ENCODE measurements around the gene SLC25A41.
"Not testable (repeated sequence)": the region's sequence is repeated elsewhere in the genome, so short reads cannot be mapped to it uniquely, and the experiment has no call there.

SLC25A41 gene

DNA sequence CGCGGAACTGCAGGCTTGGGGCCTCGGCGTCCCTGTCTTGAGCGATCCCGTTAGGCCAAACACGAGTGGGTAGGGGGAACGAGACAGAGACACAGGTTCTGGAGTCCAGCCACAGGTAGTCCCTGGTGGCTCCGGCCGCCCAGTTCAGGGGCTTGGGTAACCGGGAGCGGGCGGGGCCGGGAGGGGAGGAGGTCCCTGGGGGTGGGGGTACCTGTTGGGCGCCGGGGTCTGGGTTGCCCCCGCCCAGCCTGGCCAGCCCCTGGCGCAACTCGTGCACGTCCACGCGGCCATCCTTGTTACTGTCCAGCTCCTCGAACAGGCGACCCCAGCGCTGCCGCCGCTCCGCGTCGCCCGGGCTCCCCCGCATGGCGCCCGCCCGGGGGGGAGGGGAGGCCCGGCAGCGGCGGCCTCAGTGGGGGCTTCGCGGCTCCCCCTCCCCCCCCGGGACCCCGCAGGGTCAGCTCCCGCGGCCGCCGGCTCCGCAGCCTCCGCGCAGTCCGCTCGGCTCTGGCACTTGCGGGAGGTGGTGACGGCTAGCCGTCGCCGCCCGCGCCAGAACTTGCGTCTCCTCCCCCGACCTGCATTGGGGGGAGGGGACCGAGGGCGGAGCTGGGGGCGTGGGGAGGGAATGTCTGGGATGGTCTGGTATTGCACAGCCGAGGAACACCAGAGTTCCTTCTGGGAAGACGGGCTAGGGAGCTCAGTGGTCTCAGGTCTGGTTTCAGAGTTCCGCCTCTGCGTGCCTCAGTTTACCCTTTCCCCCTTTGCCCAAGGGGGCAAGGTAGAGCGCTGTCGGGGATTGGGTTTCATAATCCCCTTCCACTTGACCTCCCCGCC lies 25.9 kb upstream of the SLC25A41 start, which contains the start of gene SLC25A23:
Gene SLC25A23 (minus strand): TSS at position 531 of the 837 bp plus-strand sequence. CDS start 164 bp downstream, at position 367.
- peak; percentile 80 for DNase-seq

DNA sequence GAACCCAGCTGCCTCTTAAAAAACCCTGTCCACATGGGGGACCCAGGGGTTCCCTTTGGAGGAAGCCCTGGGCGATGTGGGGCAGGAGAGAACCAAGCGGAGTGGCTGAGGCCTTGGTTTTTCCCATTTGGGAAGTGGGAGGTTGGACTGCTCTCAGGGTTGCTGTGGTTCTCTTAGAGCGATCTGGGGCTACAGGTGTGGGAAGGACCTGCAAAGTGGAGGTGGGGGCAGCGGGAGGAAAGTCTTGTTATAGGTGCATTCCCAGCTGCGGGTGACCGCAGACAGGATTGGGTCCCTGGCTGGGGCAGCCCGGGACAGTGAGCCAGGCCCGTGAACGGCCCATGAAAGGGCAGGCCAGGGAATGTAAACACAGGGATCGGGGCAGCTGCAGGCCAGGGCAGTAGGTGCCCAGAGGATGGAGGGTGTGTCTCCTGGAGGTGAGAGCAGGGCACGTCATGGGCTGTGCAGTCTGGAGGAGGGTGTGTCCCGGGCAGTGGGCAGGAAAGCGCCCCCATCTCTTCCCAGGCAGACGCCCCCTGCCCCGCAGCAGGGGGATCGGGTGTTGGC lies 25.2 kb upstream of the SLC25A41 start:
- no peak for DNase-seq

DNA sequence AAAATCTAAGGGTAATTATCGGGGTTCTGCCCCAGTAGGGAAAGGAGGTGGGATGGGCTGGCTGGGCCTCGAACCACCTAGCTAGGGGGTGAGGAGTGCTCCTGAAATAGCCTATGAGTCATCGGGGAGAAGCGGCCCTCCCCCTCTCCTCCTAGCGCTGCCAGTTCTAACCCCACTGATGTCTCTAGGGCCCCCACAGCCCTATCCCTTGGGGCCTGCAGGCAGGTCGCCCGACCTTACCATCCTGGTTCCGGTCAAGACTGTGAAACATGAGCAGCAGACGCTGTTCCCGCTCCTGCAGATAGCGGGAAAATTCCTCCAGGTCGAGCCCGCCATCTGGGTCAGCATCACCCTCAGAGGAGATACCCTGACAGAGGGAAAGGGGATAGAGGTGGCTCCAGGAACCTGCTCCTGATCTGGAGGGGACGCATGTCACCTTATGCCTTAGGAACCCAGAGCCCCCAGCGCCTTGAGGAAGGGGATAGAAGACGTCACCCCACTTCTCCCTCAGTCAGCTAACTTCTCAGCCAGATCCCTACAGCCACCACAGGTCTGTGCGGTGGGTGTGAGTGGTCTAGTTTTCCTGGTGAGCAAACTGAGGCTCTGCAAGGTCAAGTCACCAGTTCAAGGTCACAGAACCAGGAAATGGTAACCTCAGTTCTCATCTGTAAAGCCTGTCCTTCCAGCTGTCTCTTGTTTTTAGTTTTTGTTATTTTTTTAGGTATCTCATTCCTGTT lies 24.6 kb upstream of the SLC25A41 start:
- peak; percentile 25 for DNase-seq

DNA sequence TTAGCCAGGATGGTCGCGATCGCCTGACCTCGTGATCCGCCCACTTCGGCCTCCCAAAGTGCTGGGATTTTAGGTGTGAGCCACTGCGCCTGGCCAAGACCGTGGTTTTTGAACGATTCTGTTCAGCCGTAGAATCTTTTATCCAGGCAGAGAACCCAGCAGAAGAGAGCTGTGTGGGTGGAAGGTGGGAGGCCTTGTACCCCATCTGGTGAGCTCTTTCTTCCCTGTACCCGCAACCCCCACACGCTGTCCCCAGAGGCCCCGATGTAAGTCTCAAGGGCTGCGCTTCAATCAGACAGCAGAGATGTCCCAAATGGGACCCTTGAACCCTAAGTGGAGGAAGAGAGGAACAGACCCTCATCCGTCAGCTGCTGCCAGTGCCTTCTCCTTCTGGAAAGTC lies 22.4 kb upstream of the SLC25A41 start:
- DNase-seq: no peak

DNA sequence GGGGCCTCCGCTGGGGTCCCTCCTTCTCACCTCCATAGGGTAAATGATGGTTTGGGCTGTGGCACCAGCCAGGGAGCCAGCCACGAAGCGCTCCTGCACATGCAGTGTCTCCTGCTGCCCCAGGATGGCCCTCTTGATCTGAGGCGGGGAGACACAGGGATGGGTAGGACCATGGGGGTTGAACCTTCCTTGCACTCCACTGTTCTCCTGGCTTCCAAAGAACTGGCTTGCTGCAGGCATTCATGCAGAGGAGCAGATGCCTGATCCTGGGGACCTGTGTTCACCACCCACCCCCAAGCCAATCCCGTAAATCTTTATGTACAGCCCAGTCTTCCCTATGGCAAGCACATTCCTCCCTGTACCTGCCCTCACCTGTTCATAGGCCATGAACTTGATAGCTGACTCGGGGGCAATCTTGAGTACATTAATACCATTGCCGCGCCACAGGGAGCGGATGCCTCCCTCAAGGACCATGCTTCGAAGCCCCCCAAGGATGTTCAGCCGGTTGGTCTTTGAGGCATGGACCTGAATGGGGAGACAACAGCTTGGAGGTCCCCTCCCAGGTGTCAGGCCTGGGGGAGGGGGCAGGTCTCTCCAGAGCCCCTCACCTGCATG lies 20.5 kb upstream of the SLC25A41 start:
- DNase-seq: no peak

DNA sequence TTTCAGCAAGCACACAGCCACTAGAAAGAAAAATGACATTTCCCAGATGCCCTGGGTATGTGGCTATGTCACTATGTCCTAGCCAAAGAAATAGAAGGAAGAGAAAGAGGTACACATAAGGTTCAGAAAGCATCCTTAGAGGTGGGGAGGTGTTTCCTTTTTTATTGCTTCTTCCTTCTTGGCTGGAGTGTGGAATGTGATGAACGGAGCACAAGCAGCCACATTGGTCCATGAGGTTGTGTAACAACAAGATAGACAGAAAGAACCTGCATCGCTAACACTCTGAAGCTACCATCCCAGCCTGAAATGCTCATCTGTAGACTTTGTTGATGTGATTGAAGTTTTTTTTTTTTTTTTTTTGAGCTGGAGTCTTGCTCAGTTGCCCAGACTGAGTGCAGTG lies 19.3 kb upstream of the SLC25A41 start:
- DNase-seq: no peak

DNA sequence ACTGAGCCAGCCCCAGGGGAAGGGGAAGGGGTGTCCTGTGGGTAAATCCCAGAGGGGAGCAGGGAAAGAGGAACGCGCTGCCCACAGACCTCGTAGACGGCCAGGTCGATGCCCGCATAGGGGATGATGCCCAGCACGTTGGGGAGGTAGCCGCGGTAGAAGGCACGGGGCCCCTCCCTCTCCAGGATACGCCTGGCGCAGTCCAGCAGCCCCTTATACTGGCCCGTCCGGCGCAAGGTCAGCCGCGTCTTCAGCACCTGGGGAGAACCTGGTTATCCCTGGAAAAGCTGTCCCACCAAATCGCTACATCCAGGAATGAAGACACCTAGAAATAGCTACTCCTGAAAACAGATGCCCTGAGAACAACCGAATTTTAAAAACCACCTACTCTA lies 18.7 kb upstream of the SLC25A41 start:
- no peak for DNase-seq

DNA sequence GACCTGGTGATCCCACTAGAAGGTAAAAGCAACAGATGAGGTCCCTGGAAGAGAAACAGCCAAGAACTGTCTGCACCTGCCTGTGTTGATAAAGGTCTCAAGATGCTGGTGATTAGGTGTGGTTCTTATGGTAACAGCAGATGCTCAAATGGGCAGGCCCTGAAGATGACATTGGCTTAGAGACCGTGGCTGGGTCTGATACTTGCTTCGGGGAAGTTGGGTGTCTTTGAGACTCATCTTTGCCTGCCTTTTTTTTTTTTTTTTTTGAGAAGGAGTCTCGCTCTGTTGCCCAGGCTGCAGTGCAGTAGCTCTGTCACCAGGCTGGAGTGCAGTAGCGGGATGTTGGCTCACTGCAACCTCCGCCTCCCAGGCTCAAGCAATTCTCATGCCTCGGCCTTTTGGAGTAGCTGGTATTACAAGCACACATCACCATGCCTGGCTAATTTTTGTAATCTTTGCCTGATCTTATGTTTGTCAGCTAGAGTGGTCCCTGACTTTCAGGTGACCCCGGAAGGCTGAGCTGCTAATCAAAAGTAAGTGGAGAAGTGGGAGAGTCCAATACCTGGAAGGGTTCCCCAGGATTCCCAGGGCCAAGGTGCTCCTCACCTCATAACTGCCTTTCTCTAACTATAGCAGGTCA lies 18.1 kb upstream of the SLC25A41 start:
- no peak for DNase-seq

DNA sequence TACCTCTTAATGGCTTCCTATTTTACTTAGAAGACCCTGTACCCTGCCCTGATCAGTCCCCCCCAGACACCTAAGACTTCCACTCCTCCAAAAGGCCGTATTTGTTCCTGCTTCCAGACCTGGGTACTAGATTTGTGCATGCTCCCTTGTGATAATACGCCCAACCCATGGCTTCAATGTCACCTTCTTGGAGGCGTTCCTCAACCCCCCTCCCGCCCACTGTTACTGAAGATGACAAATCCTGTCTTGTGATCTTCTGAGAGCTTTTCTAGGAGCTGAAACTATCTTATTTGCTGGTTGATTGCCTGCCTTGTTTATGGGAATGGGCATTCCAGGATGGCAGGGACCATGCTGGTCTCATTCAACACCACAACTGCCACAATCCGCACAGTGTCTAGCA lies 16.6 kb upstream of the SLC25A41 start:
- DNase-seq: no peak

DNA sequence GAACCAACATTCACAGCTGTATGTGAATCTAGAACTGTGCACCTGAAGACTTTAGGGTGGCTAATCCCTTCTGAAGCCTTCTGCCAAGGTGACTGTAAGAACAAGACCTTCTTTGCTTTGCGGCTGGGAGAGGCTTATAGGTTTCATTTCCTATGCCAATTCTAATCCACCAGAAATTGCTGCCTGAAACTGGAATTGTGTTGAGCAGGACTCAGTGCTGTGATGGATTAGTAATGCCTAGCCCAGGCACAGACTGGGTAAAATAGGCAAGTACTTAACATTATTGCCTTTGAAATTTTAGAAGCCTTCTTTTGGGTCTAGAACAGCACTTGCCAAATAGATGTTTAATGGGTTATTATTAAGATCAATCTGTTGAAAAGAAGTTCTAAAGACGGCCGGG lies 14.5 kb upstream of the SLC25A41 start:
- no peak for DNase-seq

DNA sequence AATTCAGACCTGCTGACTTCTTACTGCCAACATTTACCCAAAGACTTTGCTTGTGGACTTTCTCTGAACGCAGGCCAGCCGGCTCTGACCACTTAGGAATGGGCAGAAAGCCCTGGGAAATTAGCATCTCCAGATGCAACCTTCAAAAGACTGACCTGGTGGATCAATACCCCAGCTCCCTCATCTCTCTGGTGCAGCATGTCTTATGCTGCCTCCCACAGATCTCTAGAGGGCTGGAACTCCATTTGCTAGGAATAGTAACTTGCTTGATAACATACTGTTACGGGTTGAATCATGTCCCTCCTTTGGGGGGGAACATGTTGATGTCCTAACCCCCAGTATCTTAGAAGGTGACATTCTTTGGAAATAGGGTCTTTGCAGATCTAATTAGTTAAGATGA lies 12.9 kb upstream of the SLC25A41 start:
- DNase-seq: no peak

DNA sequence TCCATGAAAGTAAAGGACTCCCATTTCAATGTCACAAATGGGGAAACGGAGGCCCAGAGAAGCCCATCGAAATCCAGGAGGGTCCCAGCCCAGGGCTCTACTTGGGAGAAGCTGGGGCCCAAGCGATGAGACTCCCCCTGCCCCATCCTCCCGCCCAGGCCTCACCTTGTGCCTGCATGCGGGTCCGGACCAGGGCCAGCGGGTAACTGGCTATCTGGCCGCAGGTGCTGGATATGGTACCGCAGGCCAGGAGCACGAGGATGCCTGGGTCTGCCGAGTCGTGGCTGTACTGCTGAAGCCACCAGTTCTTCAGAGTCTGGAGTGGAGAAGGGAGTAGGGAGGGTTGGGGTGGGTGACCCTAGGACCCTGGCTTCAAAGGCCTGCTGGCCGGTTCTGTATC lies 10.4 kb upstream of the SLC25A41 start:
- no peak for DNase-seq

DNA sequence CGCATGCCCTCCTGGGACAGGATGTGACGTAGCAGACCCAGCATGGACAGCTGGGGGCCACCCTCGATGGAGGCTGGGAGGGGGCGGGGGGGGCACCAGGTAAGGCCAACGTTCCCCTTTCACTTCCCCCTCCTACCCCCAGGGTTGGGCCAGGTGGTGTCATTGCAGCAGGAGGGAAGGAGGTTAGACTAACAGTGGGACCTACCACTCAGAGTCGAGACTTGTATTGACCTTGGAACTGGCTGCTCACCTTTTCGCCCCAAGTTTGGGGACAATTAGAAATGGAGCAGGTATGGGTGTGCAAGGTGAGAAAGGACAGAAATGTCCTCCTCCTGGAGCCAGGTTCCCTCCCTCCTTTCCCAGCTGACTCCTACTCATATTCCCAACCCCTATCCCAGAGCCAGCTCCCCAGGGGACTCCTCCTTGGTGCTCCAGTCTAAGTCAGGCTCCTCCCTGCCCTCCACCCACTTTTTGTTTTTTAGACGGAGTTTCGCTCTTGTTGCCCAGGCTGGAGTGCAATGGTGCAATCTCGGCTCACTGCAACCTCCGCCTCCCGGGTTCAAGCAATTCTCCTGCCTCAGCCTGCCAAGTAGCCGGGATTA lies 8.6 kb upstream of the SLC25A41 start:
- DNase-seq: no peak

DNA sequence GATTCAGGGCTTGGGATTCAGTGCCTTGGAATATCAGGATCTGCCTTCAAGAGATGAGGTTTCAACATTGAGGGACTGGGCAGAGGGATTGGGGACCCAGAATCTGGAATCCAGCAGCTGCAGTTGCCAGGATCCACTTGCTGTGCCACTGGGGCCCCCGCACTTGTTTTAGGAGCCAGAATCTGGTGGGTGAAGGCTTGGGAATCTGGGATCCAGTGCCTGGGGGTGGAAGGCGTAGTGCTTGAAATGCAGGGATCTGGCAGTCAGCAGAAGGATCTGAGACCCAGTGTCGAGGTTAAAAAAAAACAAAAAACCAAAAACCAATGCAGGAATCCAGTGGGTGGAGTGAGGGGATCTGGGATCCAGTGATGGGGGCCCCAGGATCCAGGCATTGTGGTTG lies 7.3 kb upstream of the SLC25A41 start:
- DNase-seq: no peak

DNA sequence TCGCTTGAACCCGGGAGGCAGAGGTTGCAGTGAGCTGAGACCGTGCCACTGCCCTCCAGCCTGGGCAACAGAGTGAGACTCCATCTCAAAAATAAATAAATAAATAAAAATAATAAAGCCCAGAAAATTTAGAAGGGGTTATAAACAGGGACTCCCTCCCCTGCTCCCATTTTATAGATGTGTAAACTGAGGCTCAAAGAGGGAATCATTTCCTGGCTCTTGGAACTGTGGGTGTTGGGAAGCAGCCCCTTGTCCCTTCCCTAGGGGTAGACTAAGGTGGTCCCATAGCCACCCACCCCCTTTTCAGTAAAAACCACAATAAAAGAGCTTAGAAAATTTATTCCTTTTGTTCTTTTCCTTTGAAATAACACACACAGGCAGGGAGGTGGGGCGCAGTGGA lies 6.2 kb upstream of the SLC25A41 start:
- DNase-seq: no peak

DNA sequence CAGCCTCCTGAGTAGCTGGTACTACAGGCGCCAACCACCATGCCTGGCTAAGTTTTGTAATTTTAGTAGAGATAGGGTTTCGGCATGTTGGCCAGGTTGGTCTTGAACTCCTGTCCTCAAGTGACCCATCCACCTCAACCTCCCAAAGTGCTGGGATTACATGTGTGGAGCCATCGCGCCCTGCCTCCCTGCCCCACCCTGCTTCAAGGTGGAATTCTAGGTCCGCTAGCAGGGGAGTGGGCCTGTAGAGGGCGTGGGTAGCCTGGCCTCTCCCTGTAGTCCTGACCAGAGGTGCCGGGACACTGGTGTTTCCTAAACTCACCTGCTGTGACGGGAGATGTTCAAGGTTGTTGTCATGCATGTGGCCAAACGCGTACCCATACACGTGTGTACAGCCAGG lies 398 bp downstream of the SLC25A41 start:
- DNase-seq: no peak

DNA sequence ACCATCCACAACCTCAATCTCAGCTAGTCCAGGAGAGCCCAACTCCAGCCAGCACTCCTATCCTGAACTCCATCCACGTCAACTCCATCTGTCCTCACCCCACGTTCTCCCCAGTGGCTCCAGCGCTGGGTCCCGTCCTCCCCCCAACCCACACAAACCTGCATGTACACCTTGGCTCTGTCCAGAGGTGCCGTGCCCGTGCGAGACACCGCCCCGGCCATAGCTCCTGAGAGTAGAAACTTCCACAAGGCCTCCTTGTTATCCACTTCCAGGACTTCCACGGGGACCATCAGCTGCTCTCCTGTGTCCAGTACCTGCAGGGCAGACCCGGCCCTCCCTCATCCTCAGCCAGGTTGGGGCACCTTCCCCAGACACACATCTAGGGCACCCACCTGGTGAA lies 1.7 kb downstream of the SLC25A41 start:
- DNase-seq: no peak

DNA sequence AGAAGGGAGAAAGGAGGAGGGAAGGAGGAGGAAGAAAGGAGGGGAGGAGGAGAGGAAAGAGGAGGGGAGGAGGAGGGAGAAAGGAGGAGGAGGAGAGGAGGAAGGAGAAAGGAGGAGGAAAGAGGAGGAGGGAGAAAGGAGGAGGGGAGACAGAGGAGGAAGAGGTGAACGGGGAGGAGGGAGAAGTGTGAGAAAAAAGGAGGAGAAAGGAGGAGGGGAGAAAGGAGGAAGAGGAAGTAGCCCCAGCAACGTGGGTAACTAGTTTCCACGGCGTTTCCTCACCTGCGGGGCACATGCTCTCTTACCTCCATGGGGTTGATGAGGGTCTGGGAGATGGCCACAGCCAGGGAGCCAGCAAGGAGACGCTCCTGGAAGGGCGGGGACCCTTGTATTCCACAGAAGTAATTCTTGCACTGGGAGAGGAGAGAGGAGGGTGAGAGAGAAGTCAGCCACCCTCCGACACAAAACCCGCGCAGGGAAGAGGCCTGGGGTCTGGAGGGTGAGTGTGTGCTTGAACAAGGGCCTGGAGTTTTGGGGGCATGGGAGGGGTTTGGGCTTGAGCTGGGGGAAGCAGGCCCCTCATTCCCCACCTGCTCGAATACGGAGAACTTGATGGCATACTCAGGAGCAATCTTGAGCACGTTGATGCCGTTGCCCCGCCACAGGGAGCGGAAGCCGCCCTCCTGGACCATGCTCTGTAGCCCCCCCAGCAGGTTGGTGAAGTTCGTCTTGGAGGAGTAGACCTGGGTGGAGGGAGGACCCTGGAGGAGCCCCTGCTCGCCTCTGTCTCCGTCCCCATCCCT lies 3.9 kb downstream of the SLC25A41 start:
- no peak for DNase-seq

DNA sequence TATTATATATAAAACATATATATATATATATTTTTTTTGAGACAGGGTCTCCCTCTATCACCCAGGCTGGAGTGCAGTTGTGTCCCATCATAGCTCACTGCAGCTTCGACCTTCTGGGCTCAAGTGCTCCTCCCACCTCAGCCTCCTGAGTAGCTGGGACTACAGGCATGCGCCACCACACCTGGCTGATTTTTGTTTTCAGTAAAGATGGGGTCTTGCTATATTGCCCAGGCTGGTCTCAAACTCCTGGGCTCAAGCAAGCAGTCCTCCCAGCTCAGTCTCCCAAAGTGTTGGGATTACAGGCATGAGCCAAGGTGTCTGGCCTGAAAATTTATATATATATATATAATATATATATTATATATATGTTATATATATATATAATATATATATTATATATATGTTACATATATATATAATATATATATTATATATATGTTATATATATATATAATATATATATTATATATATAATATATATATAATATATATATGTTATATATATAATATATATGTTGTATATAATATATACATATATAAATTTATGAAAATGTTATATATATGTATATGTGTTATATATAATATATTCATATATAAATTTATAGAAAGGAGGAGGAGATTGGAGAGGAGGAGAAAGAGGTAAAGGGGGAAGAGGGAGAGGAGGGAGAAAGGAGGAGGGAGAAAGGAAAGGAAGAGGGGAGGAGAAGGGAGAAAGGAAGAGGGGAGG lies 4.7 kb downstream of the SLC25A41 start:
- DNase-seq: not testable (repeated sequence)

DNA sequence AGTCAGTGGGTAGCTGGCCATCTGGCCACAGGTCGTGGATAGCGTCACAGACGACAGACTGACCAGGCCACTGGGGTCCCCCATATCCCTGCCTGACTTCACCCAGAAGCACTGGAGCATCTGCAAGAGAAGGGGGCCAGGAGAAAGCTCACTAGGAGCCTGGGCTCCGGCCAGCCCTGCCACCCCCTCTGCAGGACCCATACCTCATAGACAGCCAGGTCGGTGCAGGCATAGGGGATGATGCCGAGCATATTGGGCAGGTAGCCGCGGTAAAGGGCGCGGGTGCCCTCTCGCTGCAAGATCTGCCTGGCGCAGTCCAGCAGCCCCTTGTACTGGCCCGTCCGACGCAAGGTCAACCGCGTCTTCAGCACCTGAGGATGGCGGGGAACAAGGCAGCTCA lies 6.4 kb downstream of the SLC25A41 start:
- DNase-seq: no peak
